Osteocyte (in vitro differentiated cells): ENCODE data around the gene TAAR2. TPM values are rescaled to one million over a fixed set of nuclear protein-coding genes. Genes with fewer than 3 reads are reported as not detected.

Experiments used
- DNase-seq: peaks from one replicate; pipeline ENCODE4 v3.0.0; 2021; ENCODE audit warnings: mixed read lengths; ENCODE audit not compliant: unreplicated experiment; ENCODE audit errors: extremely low spot score
- H3K27ac Mint-ChIP-seq: one replicate; pipeline ENCODE4 v1.8.0; 2021; ENCODE audit warnings: mild to moderate bottlenecking, mixed read lengths; ENCODE audit not compliant: unreplicated experiment
- H3K27me3 Mint-ChIP-seq: one replicate; pipeline ENCODE4 v1.8.0; 2021; ENCODE audit warnings: mixed read lengths; ENCODE audit not compliant: unreplicated experiment
- H3K36me3 Mint-ChIP-seq: one replicate; pipeline ENCODE4 v1.8.0; 2021; ENCODE audit warnings: mixed read lengths; ENCODE audit not compliant: unreplicated experiment
- H3K4me1 Mint-ChIP-seq: one replicate; pipeline ENCODE4 v1.8.0; 2021; ENCODE audit warnings: mixed read lengths; ENCODE audit not compliant: unreplicated experiment
- H3K4me3 Mint-ChIP-seq: one replicate; pipeline ENCODE4 v1.8.0; 2021; ENCODE audit warnings: mild to moderate bottlenecking, moderate library complexity, mixed read lengths; ENCODE audit not compliant: unreplicated experiment
- H3K9me3 Mint-ChIP-seq: one replicate; pipeline ENCODE4 v1.8.0; 2021; ENCODE audit warnings: mixed read lengths; ENCODE audit not compliant: unreplicated experiment
- long read RNA-seq: library from polyadenylated mRNA; unstranded; transcript quantifications from one replicate; pipeline ENCODE4 v2.0.0, GENCODE V29; 2021
- total RNA-seq: library from RNA; stranded (reverse); gene quantifications from 2 replicates; pipeline ENCODE4 v1.2.1, GENCODE V29; 2021
- TF ChIP-seq, protein P1 (sequence below): fragments of 200-600 bp; sonication (generic); IDR thresholded peaks from 2 replicates; pipeline ENCODE4 v1.5.0; 2021; ENCODE audit warnings: antibody characterized with exemption, mild to moderate bottlenecking, moderate library complexity

The TAAR2 gene
- not detected in 2 replicates for total RNA-seq
- long read RNA-seq = 0 reads

GRCh38 chr6:132624175-132624574, at the start of gene TAAR2:
TSS of gene TAAR2 (minus strand) at chr6:132624275. CDS start at chr6:132624275, 0 bp downstream.
- Mint-ChIP-seq H3K4me3 (no peak within 1 kb of the TSS), H3K4me1 (no peaks in the 10 kb centered on the region), H3K27me3 (peaks cover 51% of the 10 kb centered on the region), H3K9me3 (no peaks in the 10 kb centered on the region), H3K36me3 (no peaks in the 10 kb centered on the region), H3K27ac (no peak within 1 kb of the TSS)
- no peak for DNase-seq
- TF ChIP-seq, protein P1, sequence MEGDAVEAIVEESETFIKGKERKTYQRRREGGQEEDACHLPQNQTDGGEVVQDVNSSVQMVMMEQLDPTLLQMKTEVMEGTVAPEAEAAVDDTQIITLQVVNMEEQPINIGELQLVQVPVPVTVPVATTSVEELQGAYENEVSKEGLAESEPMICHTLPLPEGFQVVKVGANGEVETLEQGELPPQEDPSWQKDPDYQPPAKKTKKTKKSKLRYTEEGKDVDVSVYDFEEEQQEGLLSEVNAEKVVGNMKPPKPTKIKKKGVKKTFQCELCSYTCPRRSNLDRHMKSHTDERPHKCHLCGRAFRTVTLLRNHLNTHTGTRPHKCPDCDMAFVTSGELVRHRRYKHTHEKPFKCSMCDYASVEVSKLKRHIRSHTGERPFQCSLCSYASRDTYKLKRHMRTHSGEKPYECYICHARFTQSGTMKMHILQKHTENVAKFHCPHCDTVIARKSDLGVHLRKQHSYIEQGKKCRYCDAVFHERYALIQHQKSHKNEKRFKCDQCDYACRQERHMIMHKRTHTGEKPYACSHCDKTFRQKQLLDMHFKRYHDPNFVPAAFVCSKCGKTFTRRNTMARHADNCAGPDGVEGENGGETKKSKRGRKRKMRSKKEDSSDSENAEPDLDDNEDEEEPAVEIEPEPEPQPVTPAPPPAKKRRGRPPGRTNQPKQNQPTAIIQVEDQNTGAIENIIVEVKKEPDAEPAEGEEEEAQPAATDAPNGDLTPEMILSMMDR = no peak

DNA sequence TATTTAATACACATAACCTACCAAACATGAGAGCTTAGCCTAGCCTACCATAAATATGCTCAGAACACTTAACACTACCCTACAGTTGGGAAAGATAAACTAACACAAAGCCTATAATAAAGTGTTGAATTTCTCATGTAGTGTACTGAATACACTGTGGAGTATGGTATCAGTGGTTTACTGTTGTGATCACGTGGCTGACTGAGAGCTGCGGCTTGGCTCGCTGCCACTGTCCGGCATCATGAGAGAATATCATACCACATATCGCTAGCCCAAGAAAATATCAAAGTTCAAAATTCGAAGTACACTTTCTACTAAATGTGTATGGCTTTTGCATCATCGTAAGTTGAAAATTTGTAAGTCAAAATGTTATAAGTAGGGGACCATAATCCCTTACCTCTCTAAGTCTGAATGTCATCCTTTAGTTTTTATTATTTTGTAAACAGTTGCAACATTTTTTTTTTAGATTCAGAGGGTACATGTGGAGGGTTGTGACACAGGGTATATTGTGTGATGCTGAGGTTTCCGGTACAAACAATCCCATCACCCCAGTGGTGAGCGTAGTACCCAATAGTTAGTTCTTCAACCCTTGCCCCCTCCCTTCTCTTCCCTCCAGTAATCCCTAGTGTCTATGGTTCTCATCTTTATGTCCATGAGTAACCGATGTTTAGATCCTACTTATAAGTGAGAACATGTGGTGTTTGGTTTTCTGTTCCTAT, 49.5 kb upstream of the TAAR2 start:
- Mint-ChIP-seq H3K4me3 (no peak overlapping the region), H3K27me3 (peaks cover 22% of the 10 kb centered on the region), H3K9me3 (no peaks in the 10 kb centered on the region), H3K36me3 (no peaks in the 10 kb centered on the region), H3K27ac (no peak overlapping the region), H3K4me1 (no peaks in the 10 kb centered on the region)
- TF ChIP-seq, protein P1 = no peak
- no peak for DNase-seq

- Mint-ChIP-seq H3K4me3 (no peak overlapping the region), H3K36me3 (no peaks in the 10 kb centered on the region), H3K27me3 (peaks cover 23% of the 10 kb centered on the region), H3K9me3 (no peaks in the 10 kb centered on the region), H3K27ac (no peak overlapping the region), H3K4me1 (no peaks in the 10 kb centered on the region)
- no peak for DNase-seq
- TF ChIP-seq, protein P1 = no peak
Observed at GRCh38 chr6:132671295-132671694, 47.2 kb upstream of the TAAR2 start.

- H3K4me1 Mint-ChIP-seq = no peaks in the 10 kb centered on the region
- H3K36me3 Mint-ChIP-seq = no peaks in the 10 kb centered on the region
- TF ChIP-seq, protein P1 = peak; percentile 63
- no peak overlapping the region for H3K4me3 Mint-ChIP-seq
- no peak overlapping the region for H3K27ac Mint-ChIP-seq
- peaks cover 22% of the 10 kb centered on the region for H3K27me3 Mint-ChIP-seq
- DNase-seq = no peak
- no peaks in the 10 kb centered on the region for H3K9me3 Mint-ChIP-seq
Observed at GRCh38 chr6:132669690-132670291, 45.7 kb upstream of the TAAR2 start.

DNA sequence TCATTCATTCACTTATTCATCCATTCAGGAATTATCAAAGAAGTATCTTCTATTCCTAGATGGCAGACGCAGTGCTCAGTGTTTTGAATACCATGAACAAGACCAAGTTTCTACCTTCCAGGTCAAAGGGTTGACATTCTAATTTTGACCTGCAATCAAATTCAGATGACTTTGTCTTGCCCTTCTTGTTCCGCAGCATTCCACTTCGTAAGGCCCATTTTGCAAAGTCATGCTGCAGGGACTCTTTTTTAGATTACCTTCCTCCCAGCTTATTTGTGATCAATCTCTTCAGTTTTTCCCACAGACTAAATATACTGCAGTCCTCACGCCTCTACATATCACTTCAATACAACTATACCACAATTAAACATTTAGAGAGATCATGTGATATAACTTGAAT, 42.0 kb upstream of the TAAR2 start:
- no peaks in the 10 kb centered on the region for H3K36me3 Mint-ChIP-seq
- H3K27me3 Mint-ChIP-seq = peaks cover 16% of the 10 kb centered on the region
- no peaks in the 10 kb centered on the region for H3K4me1 Mint-ChIP-seq
- H3K9me3 Mint-ChIP-seq = no peaks in the 10 kb centered on the region
- no peak overlapping the region for H3K4me3 Mint-ChIP-seq
- no peak for DNase-seq
- H3K27ac Mint-ChIP-seq = no peak overlapping the region
- TF ChIP-seq, protein P1 = no peak
